ENCODE results near the gene TSPAN17.

TSPAN17 gene

DNA sequence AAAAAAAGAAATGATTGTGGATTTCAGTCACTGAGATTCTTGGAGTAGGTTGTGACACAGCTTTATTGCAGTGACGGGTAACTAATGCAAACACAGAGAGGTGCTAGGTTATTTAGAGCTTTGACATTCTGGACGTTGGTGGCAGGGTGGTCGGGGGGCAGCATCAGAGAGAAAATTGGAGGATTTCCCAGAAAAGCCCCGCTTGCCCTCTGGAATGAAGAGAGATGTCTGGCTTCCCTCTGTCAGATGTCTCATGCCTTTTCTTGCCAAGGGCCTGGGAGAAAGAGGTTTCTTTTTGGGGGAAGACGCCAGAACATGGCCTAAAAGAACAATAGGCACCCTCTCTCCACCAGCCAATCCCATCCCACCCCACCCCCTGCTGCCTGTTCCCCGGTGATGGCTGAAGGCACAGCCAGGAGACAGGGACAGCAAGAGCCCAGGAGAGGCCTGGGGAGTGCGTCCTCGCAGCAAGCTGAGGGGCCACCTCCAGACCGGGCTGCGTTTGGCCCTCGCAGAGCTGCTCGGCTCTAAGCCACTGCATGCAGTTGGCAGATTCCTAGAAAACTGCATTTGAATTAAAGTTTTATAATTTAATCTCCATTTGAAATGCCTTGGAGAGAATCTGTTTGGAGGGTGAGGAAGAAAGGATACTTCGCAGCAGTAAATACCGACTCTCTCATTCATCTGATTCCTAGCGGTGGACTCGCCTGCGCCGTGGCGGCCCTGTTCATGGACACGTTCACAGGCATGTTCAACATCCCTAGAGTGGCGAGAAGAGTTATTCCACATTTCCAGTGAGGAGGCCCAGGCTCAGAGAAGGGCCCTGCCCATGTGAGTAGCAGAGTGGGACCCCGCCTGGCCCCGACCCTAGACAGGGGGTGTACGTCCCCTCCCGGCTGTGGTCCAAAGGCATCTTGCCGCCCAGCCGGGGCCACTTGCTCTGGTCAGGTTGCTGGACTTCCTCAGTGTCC is 55.7 kb downstream of the TSPAN17 start:
- no peaks in the 10 kb centered on the region for H3K4me1 Mint-ChIP-seq
- no peak overlapping the region for H3K27ac Mint-ChIP-seq (ENCODE audit: low read depth)
- no peak overlapping the region for H3K4me3 Mint-ChIP-seq
- no peaks in the 10 kb centered on the region for H3K9me3 Mint-ChIP-seq
- DNase-seq (ENCODE audit: low spot score in 2 of 2) = no peak
- no peaks in the 10 kb centered on the region for H3K36me3 Mint-ChIP-seq (ENCODE audit: insufficient read depth)
- no peak for ATAC-seq (replicated peaks; ENCODE audit: extremely low read depth, poor library complexity, severe bottlenecking)
- H3K27me3 Mint-ChIP-seq = peaks cover 67% of the 10 kb centered on the region

DNA sequence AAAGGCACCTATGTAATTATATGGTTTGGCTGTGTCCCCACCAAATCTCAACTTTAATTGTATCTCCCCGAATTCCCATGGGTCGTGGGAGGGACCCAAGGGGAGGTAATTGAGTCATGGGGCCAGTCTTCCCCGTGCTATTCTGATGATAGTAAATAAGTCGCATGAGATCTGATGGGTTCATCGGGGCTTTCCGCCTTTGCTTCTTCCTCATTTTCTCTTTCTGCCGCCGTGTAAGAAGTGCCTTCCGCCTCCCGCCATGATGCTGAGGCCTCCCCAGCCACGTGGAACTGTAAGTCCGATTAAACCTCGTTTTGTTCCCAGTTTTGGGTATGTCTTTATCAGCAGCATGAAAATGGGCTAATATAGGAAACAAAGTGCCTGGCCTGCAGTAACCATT is 56.6 kb downstream of the TSPAN17 start:
- Mint-ChIP-seq H3K4me1 (no peaks in the 10 kb centered on the region), H3K27me3 (peaks cover 64% of the 10 kb centered on the region), H3K9me3 (no peaks in the 10 kb centered on the region), H3K36me3 (ENCODE audit: insufficient read depth) (no peaks in the 10 kb centered on the region), H3K27ac (ENCODE audit: low read depth) (no peak overlapping the region), H3K4me3 (no peak overlapping the region)
- ATAC-seq (replicated peaks; ENCODE audit: extremely low read depth, poor library complexity, severe bottlenecking) = no peak
- DNase-seq (ENCODE audit: low spot score in 2 of 2) = no peak

DNA sequence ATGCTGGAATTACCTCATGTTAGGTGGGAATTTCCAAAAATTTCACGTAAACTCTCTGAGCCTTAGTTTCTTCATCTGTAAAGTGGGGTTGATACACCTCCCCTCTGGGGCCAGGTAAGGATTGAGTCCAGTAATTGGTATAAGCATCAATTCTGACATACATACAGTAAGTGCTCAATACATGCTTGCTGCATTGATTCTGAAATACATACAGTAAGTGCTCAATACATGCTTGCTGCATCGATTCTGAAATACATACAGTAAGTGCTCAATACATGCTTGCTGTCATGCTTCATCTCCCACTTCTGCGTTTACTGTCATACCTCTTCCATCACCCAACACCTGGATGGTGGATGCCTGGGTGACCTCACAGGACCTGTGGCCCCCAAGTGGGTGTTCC is 57.1 kb downstream of the TSPAN17 start:
- no peak overlapping the region for H3K4me3 Mint-ChIP-seq
- no peak overlapping the region for H3K27ac Mint-ChIP-seq (ENCODE audit: low read depth)
- DNase-seq (ENCODE audit: low spot score in 2 of 2) (no peak), ATAC-seq (replicated peaks; ENCODE audit: extremely low read depth, poor library complexity, severe bottlenecking) (no peak)
- H3K9me3 Mint-ChIP-seq = no peaks in the 10 kb centered on the region
- H3K27me3 Mint-ChIP-seq = peaks cover 65% of the 10 kb centered on the region
- H3K4me1 Mint-ChIP-seq = no peaks in the 10 kb centered on the region
- no peaks in the 10 kb centered on the region for H3K36me3 Mint-ChIP-seq (ENCODE audit: insufficient read depth)

DNA sequence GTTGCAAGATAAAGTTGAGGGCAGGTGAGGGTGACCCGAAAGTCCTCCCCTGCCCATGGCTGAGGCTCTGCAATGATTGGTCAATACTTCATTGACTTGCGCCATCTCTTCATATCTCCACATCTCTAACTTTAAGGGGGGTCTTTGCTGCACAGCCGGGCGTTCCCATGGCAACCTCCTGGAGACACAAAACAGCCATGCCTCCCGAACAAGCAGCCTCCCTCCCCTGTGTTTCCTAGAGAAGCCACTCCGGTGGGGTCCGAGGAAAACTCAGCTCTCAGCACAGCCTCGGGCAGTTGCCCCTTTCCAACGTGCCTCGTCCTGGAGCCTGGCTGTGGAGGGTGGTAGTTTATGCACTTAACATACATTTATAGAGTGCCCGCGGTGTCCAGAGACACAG is 57.5 kb downstream of the TSPAN17 start:
- Mint-ChIP-seq H3K4me3 (no peak overlapping the region), H3K9me3 (no peaks in the 10 kb centered on the region), H3K4me1 (no peaks in the 10 kb centered on the region), H3K27me3 (peaks cover 66% of the 10 kb centered on the region), H3K36me3 (ENCODE audit: insufficient read depth) (no peaks in the 10 kb centered on the region), H3K27ac (ENCODE audit: low read depth) (no peak overlapping the region)
- DNase-seq (ENCODE audit: low spot score in 2 of 2) (no peak), ATAC-seq (replicated peaks; ENCODE audit: extremely low read depth, poor library complexity, severe bottlenecking) (no peak)
